Measurements from ENCODE around the gene WDR43.

- TF ChIP-seq POLR2A (IDR thresholded peaks at IDR 0.05) (no peak), CTCF (IDR thresholded peaks at IDR 0.05) (no peak)
Measured at GRCh38 chr2:28915939-28916338, 21.5 kb downstream of the WDR43 start.
